ENCODE measurements around the gene SDF2.

The SDF2 gene

GRCh38 chr17:28598799-28599310 lies 62.9 kb downstream of the SDF2 start, which contains the start of gene SPAG5:
TSS of gene SPAG5 (minus strand) at chr17:28599025. CDS start at chr17:28598946, 79 bp downstream.
- no peak for FAIRE-seq
- no peak for TF ChIP-seq CTCF (IDR thresholded peaks at IDR 0.05; ENCODE audit: insufficient read depth, missing control alignments)
- DNase-seq (ENCODE audit: insufficient read length, low spot score), result peak; percentile 93

GRCh38 chr17:28598389-28598788 lies 63.3 kb downstream of the SDF2 start:
- FAIRE-seq (no peak), DNase-seq (ENCODE audit: insufficient read length, low spot score) (no peak)
- no peak for TF ChIP-seq CTCF (IDR thresholded peaks at IDR 0.05; ENCODE audit: insufficient read depth, missing control alignments)

Measured in D721Med (cell line).